ENCODE results near the gene HACD2. TPM values are rescaled to one million over a fixed set of nuclear protein-coding genes. Genes with fewer than 3 reads are reported as not detected.

Gene HACD2
- total RNA-seq, 1 experiment from 2014 or later = 27.4 TPM

- peak; percentile 87 for TF ChIP-seq CTCF (conservative IDR thresholded peaks at IDR 0.05)
- H2AFZ ChIP-seq (ENCODE audit: low read length) = no peak overlapping the region
- H3K27me3 ChIP-seq (ENCODE audit: insufficient read depth, low read length) = no peaks in the 10 kb centered on the region
- no peaks in the 10 kb centered on the region for H3K4me1 ChIP-seq (ENCODE audit: insufficient read depth, low read length)
- Mint-ChIP-seq H3K4me3 (no peak overlapping the region), H3K36me3 (ENCODE audit: insufficient read depth in 1 of 3, low read depth in 3 of 3) (peaks cover 33 to 42% (median 41%) of the 10 kb centered on the region in 3 experiments), H3K4me1 (peaks cover 6 to 7% of the 10 kb centered on the region in 2 experiments; a peak in 1 of 4 replicates), H3K9me3 (peaks cover 30 to 32% of the 10 kb centered on the region in 2 experiments), H3K27me3 (ENCODE audit: low read depth) (no peaks in the 10 kb centered on the region), H3K27ac (no peak overlapping the region)
- no peak overlapping the region for H2BK15ac ChIP-seq (ENCODE audit: low read depth, low read length)
- H3K79me1 ChIP-seq (ENCODE audit: insufficient read depth, low read depth, low read length, poor library complexity, severe bottlenecking) = no peaks in the 10 kb centered on the region
- H4K5ac ChIP-seq (ENCODE audit: insufficient read length, low read depth, low read length) = no peak overlapping the region
- H2BK5ac ChIP-seq (ENCODE audit: insufficient read length, low read length) = no peak overlapping the region
- DNase-seq = no peak
- H3K27ac ChIP-seq (ENCODE audit: insufficient read length, low read depth, low read length) = no peak overlapping the region
- H3K4ac ChIP-seq (ENCODE audit: low read depth, low read length) = no peak overlapping the region
- no peaks in the 10 kb centered on the region for H3K9me3 ChIP-seq (ENCODE audit: control insufficient read depth, low read depth, low read length)
- H3K9ac ChIP-seq (ENCODE audit: extremely low read depth, insufficient read length, low read length) = no peak overlapping the region
- H2BK120ac ChIP-seq (ENCODE audit: low read depth, low read length, poor library complexity, severe bottlenecking) = no peak overlapping the region
- H3K14ac ChIP-seq (ENCODE audit: insufficient read depth, low read length) = no peak overlapping the region
- H3K18ac ChIP-seq (ENCODE audit: insufficient read length, low read depth, low read length) = no peak overlapping the region
- H2BK12ac ChIP-seq (ENCODE audit: insufficient read length, low read depth, low read length) = no peak overlapping the region
- WGBS (ENCODE audit: extremely low coverage, insufficient read length, low lambda C conversion rate) = no CpG with 5 or more reads among the region's 12 CpGs
- H3T11ph ChIP-seq (ENCODE audit: low read length) = no peak overlapping the region
- H4K91ac ChIP-seq (ENCODE audit: insufficient read length, low read depth, low read length) = no peak overlapping the region
- H3K23me2 ChIP-seq (ENCODE audit: insufficient read length, low read depth, low read length, poor library complexity, severe bottlenecking) = no peaks in the 10 kb centered on the region
- no peak overlapping the region for H4K8ac ChIP-seq (replicated peaks; ENCODE audit: insufficient read length, low read depth, low read length)
- H4K20me1 ChIP-seq (ENCODE audit: control insufficient read depth, insufficient read depth, insufficient read length) = no peaks in the 10 kb centered on the region
- H2BK20ac ChIP-seq (ENCODE audit: low read depth, low read length, poor library complexity, severe bottlenecking) = no peak overlapping the region
- no peak overlapping the region for H2AK5ac ChIP-seq (ENCODE audit: insufficient read length, low read length)
- H3K4me2 ChIP-seq (ENCODE audit: insufficient read depth, insufficient read length, low read length) = no peak overlapping the region
- H3K56ac ChIP-seq (ENCODE audit: insufficient read length, low read depth, low read length) = no peak overlapping the region
- no peak overlapping the region for H3K23ac ChIP-seq (ENCODE audit: insufficient read length, low read depth, low read length)
- no peaks in the 10 kb centered on the region for H3K79me2 ChIP-seq (ENCODE audit: insufficient read depth, low read length)
Observed at GRCh38 chr3:123559040-123559861, 25.6 kb downstream of the HACD2 start.

Measured in H9 (cell line).